Astrocyte (in vitro differentiated cells and primary cell): Measurements from ENCODE around the gene MAPKAPK5. TPM values are rescaled to one million over a fixed set of nuclear protein-coding genes. Genes with fewer than 3 reads are reported as not detected.
"Not testable (repeated sequence)": the region's sequence is repeated elsewhere in the genome, so short reads cannot be mapped to it uniquely, and the experiment has no call there.

Experiments used
- DNase-seq: peaks from one replicate; pipeline ENCODE4 v3.0.0-alpha.2; 2010; ENCODE audit warnings: low read depth
- FAIRE-seq: peaks from 2 replicates; lab custom pipeline; 2011; peaks lifted over from hg19 to GRCh38; lab: Jason Lieb, UNC
- H2AFZ ChIP-seq: 2 replicates; pipeline ENCODE4 v1.6.0; 2012; ENCODE audit warnings: low read depth, low read length, inconsistent platforms
- H3K27ac ChIP-seq: 2 replicates; pipeline ENCODE4 v1.5.1; 2011; ENCODE audit warnings: low read depth, low read length, inconsistent platforms
- H3K27me3 ChIP-seq: 2 replicates; pipeline ENCODE4 v1.6.0; 2011; ENCODE audit warnings: low read length, inconsistent platforms; ENCODE audit not compliant: insufficient read depth
- H3K36me3 ChIP-seq: 2 replicates; pipeline ENCODE4 v1.5.1; 2011; ENCODE audit warnings: low read length, inconsistent platforms; ENCODE audit not compliant: insufficient read depth
- H3K4me1 ChIP-seq: 2 replicates; pipeline ENCODE4 v1.5.1; 2011; ENCODE audit warnings: low read length, inconsistent platforms; ENCODE audit not compliant: insufficient read depth
- H3K4me2 ChIP-seq: 2 replicates; pipeline ENCODE4 v1.6.0; 2012; ENCODE audit warnings: low read length, inconsistent platforms
- H3K4me3 ChIP-seq: 2 replicates; pipeline ENCODE4 v1.5.1; 2011; ENCODE audit warnings: low read depth, mild to moderate bottlenecking, low read length, inconsistent platforms; ENCODE audit not compliant: insufficient read depth
- H3K79me2 ChIP-seq: 2 replicates; pipeline ENCODE4 v1.6.0; 2012; ENCODE audit warnings: mild to moderate bottlenecking, low read length, inconsistent platforms; ENCODE audit not compliant: insufficient read depth
- H3K9ac ChIP-seq: 2 replicates; pipeline ENCODE4 v1.6.0; 2012; ENCODE audit warnings: mild to moderate bottlenecking, low read length, inconsistent platforms
- H3K9me3 ChIP-seq: 2 replicates; pipeline ENCODE4 v1.5.1; 2012; ENCODE audit warnings: low read depth, mild to moderate bottlenecking, low read length, inconsistent platforms; ENCODE audit not compliant: insufficient read depth
- H4K20me1 ChIP-seq: 2 replicates; pipeline ENCODE4 v1.6.0; 2012; ENCODE audit warnings: low read length, inconsistent platforms; ENCODE audit not compliant: insufficient read depth
- H3K27ac Mint-ChIP-seq: one replicate; pipeline ENCODE4 v1.8.0; 2021; ENCODE audit warnings: mild to moderate bottlenecking, mixed read lengths; ENCODE audit not compliant: unreplicated experiment
- H3K27me3 Mint-ChIP-seq: one replicate; pipeline ENCODE4 v1.8.0; 2021; ENCODE audit warnings: low read depth, mixed read lengths; ENCODE audit not compliant: unreplicated experiment
- H3K36me3 Mint-ChIP-seq: one replicate; pipeline ENCODE4 v1.8.0; 2021; ENCODE audit warnings: low read depth, mixed read lengths; ENCODE audit not compliant: unreplicated experiment
- H3K4me1 Mint-ChIP-seq: one replicate; pipeline ENCODE4 v1.8.0; 2021; ENCODE audit warnings: low read depth, mixed read lengths; ENCODE audit not compliant: unreplicated experiment
- H3K4me3 Mint-ChIP-seq: one replicate; pipeline ENCODE4 v1.8.0; 2021; ENCODE audit warnings: mild to moderate bottlenecking, moderate library complexity, mixed read lengths; ENCODE audit not compliant: unreplicated experiment
- H3K9me3 Mint-ChIP-seq: one replicate; pipeline ENCODE4 v1.8.0; 2021; ENCODE audit warnings: mild to moderate bottlenecking, mixed read lengths; ENCODE audit not compliant: unreplicated experiment
- EZH2 ChIP-seq: IDR thresholded peaks from 2 replicates; pipeline ENCODE4 v1.6.1; 2012; ENCODE audit warnings: mild to moderate bottlenecking, low read length, inconsistent platforms; ENCODE audit not compliant: insufficient read depth
- total RNA-seq: library from RNA; stranded (reverse); gene quantifications from 2 replicates; pipeline ENCODE4 v1.2.1, GENCODE V29; 2021
- TF ChIP-seq, protein P1 (sequence below): IDR thresholded peaks from 2 replicates; pipeline ENCODE4 v1.5.1; 2011; ENCODE audit warnings: low read depth, mild to moderate bottlenecking, inconsistent platforms, low read length, moderate library complexity; ENCODE audit not compliant: insufficient read depth

MAPKAPK5 gene
- total RNA-seq, 1 donor from 2014 or later = 42.6 TPM

GRCh38 chr12:111827907-111828306 lies 14.1 kb upstream of the MAPKAPK5 start:
- no peak overlapping the region for H3K4me3 Mint-ChIP-seq
- Histone ChIP-seq H2AFZ (no peak overlapping the region), H3K9ac (no peak overlapping the region), H3K79me2 (no peaks in the 10 kb centered on the region), H3K4me1 (no peaks in the 10 kb centered on the region), H3K27me3 (peaks cover 12% of the 10 kb centered on the region), H3K4me2 (no peak overlapping the region), H4K20me1 (no peaks in the 10 kb centered on the region), H3K27ac (no peak overlapping the region), H3K9me3 (no peaks in the 10 kb centered on the region), H3K4me3 (no peak overlapping the region), H3K36me3 (no peaks in the 10 kb centered on the region)
- TF ChIP-seq, protein P1, sequence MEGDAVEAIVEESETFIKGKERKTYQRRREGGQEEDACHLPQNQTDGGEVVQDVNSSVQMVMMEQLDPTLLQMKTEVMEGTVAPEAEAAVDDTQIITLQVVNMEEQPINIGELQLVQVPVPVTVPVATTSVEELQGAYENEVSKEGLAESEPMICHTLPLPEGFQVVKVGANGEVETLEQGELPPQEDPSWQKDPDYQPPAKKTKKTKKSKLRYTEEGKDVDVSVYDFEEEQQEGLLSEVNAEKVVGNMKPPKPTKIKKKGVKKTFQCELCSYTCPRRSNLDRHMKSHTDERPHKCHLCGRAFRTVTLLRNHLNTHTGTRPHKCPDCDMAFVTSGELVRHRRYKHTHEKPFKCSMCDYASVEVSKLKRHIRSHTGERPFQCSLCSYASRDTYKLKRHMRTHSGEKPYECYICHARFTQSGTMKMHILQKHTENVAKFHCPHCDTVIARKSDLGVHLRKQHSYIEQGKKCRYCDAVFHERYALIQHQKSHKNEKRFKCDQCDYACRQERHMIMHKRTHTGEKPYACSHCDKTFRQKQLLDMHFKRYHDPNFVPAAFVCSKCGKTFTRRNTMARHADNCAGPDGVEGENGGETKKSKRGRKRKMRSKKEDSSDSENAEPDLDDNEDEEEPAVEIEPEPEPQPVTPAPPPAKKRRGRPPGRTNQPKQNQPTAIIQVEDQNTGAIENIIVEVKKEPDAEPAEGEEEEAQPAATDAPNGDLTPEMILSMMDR = no peak
- TF ChIP-seq EZH2 = no peak
- no peak overlapping the region for H3K27ac Mint-ChIP-seq
- no peaks in the 10 kb centered on the region for H3K4me1 Mint-ChIP-seq
- H3K36me3 Mint-ChIP-seq = no peaks in the 10 kb centered on the region
- FAIRE-seq = no peak
- no peak for DNase-seq
- H3K27me3 Mint-ChIP-seq = peaks cover 9% of the 10 kb centered on the region
- no peaks in the 10 kb centered on the region for H3K9me3 Mint-ChIP-seq

- Histone ChIP-seq H3K27ac (no peak overlapping the region), H3K36me3 (no peaks in the 10 kb centered on the region), H3K4me1 (no peaks in the 10 kb centered on the region), H3K27me3 (peaks cover 12% of the 10 kb centered on the region), H3K4me2 (no peak overlapping the region), H4K20me1 (no peaks in the 10 kb centered on the region), H3K9me3 (no peaks in the 10 kb centered on the region), H3K9ac (no peak overlapping the region), H3K79me2 (no peaks in the 10 kb centered on the region), H2AFZ (no peak overlapping the region), H3K4me3 (no peak overlapping the region)
- no peak for DNase-seq
- FAIRE-seq = no peak
- Mint-ChIP-seq H3K27ac (no peak overlapping the region), H3K9me3 (no peaks in the 10 kb centered on the region), H3K4me1 (no peaks in the 10 kb centered on the region), H3K4me3 (no peak overlapping the region), H3K36me3 (no peaks in the 10 kb centered on the region), H3K27me3 (peaks cover 7% of the 10 kb centered on the region)
- TF ChIP-seq, protein P1 = no peak
- no peak for TF ChIP-seq EZH2
Measured at GRCh38 chr12:111828338-111828979, 13.6 kb upstream of the MAPKAPK5 start.

GRCh38 chr12:111829635-111830034 lies 12.4 kb upstream of the MAPKAPK5 start:
- H3K36me3 ChIP-seq, FAIRE-seq, H2AFZ ChIP-seq, H3K79me2 ChIP-seq, H3K9ac ChIP-seq, H3K4me2 ChIP-seq, H3K4me1 Mint-ChIP-seq, H3K27me3 ChIP-seq, H3K36me3 Mint-ChIP-seq, H3K4me3 Mint-ChIP-seq, H3K27ac Mint-ChIP-seq, H3K9me3 ChIP-seq, H3K27me3 Mint-ChIP-seq, H3K4me1 ChIP-seq, H4K20me1 ChIP-seq, H3K4me3 ChIP-seq, H3K27ac ChIP-seq, H3K9me3 Mint-ChIP-seq, DNase-seq: not testable (repeated sequence)

GRCh38 chr12:111834740-111835386 lies 7.2 kb upstream of the MAPKAPK5 start:
- H3K79me2 ChIP-seq, H3K9me3 ChIP-seq, H3K27ac Mint-ChIP-seq, DNase-seq, H3K4me1 ChIP-seq, H3K4me1 Mint-ChIP-seq, H2AFZ ChIP-seq, H3K4me2 ChIP-seq, H3K9me3 Mint-ChIP-seq, H3K27me3 ChIP-seq, FAIRE-seq, H4K20me1 ChIP-seq, H3K27ac ChIP-seq, H3K4me3 ChIP-seq, H3K4me3 Mint-ChIP-seq, H3K27me3 Mint-ChIP-seq, H3K9ac ChIP-seq, H3K36me3 Mint-ChIP-seq, H3K36me3 ChIP-seq: not testable (repeated sequence)
